Muscle layer of duodenum (tissue), 2 donors: Measurements from ENCODE around the gene SNX25.
"Not testable (repeated sequence)": the region's sequence is repeated elsewhere in the genome, so short reads cannot be mapped to it uniquely, and the experiment has no call there.

ENCODE experiments used
- H3K27ac ChIP-seq: one replicate; pipeline ENCODE4 v1.7.0; 2013; ENCODE audit warnings: mild to moderate bottlenecking, low read length
- H3K27me3 ChIP-seq: one replicate; pipeline ENCODE4 v1.7.0; 2013; ENCODE audit warnings: low read depth, mild to moderate bottlenecking, control low read depth, low read length
- H3K36me3 ChIP-seq, 2 donors: one replicate each; pipeline ENCODE4 v1.7.0; 2013; ENCODE audit warnings: low read length in 2 of 2, control low read depth in 1 of 2, mild to moderate bottlenecking in 1 of 2; ENCODE audit not compliant: insufficient read depth in 2 of 2, control insufficient read depth in 1 of 2
- H3K4me1 ChIP-seq, 2 donors: one replicate each; pipeline ENCODE4 v1.7.0; 2013; ENCODE audit warnings: low read length in 2 of 2, mild to moderate bottlenecking in 2 of 2, control low read depth in 1 of 2, moderate library complexity in 1 of 2; ENCODE audit not compliant: insufficient read depth in 2 of 2, control insufficient read depth in 1 of 2
- H3K4me3 ChIP-seq, 2 donors: one replicate each; pipeline ENCODE4 v1.7.0; 2013; ENCODE audit warnings: low read length in 2 of 2, low read depth in 1 of 2, mild to moderate bottlenecking in 1 of 2
- H3K9me3 ChIP-seq, 2 donors: one replicate each; pipeline ENCODE4 v1.7.0; 2013; ENCODE audit warnings: low read length in 2 of 2, control low read depth in 1 of 2, mild to moderate bottlenecking in 1 of 2; ENCODE audit not compliant: control insufficient read depth in 1 of 2
- donor health status: healthy.

The SNX25 gene

GRCh38 chr4:185192059-185192458 is 17.3 kb upstream of the SNX25 start:
- Histone ChIP-seq H3K27ac (no peak overlapping the region), H3K36me3 (peaks cover 8 to 9% of the 10 kb centered on the region in 2 donors)

DNA sequence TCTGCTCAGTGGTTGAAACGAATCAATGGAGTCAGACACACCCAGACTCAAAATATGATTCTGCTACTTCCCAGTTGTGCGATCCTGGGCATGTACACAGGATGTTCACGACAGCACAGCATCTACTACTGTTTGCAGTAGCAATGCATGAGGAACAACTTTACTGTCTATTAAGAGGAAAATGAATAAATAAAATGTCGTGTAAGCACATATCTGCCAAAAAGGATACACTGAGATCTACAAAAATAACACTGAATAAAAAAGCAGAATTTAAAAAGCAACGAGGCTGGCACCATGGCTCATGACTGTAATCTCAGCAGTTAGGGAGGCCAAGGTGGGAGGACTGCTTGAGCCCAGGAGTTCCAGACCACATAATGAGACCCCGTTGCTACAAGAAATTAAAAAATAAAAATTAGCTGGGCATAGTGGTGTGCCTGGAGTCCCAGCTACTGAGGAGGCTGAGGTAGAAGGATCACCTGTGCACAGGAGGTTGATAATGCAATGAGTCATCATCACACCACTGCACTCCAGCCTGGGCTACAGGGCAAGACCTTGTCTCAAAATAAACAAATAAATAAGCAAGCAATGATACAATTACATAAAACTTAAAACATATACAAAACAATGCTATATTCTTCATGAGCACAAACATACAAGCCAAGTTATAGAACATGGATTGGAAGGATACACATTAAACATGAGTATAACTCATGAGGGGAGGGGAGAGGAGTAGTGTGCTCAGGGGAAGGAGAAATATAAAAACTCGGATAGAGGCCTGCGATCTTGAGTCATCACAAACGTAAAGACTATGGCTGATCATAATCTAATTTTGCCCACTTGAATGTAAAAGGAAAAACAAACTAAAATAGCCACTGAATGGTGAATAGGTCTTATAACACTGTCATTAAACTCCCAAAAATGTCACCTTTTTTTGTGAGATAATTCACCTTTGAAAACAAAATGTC is 14.2 kb upstream of the SNX25 start:
- no peak overlapping the region for H3K4me3 ChIP-seq
- H3K9me3 ChIP-seq: peaks cover 0 to 2% of the 10 kb centered on the region in 2 donors
- no peaks in the 10 kb centered on the region for H3K4me1 ChIP-seq
- H3K36me3 ChIP-seq: peaks cover 5 to 7% of the 10 kb centered on the region in 2 donors
- no peak overlapping the region for H3K27ac ChIP-seq
- H3K27me3 ChIP-seq: no peaks in the 10 kb centered on the region

More at GRCh38 chr4:185192059-185192458, 17.3 kb upstream of the SNX25 start:
- Histone ChIP-seq H3K4me1 (peaks cover 0 to 5% of the 10 kb centered on the region in 2 donors), H3K27me3 (no peaks in the 10 kb centered on the region), H3K4me3 (no peak overlapping the region), H3K9me3 (peaks cover 0 to 2% of the 10 kb centered on the region in 2 donors)

DNA sequence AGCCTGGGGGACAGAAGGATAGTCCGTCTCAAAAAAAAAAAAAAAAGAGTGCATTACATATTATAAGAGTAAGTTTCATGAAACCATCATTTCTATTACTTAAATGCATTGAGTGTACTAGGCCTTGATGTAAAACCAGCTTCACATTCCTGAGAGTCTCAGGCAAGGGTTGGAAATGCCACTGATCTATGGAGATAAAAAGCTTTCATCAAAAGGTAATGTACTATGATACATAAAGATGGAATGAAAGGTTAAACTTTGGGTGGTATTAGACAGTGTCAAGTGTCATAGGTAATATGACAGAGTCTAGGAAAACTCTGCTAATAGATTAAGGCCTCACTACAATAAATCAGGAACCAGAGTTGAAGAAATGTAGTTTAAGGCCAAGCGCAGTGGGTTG is 13.0 kb upstream of the SNX25 start:
- no peaks in the 10 kb centered on the region for H3K27me3 ChIP-seq
- H3K4me1 ChIP-seq: no peaks in the 10 kb centered on the region
- H3K9me3 ChIP-seq: peaks cover 0 to 2% of the 10 kb centered on the region in 2 donors
- H3K27ac ChIP-seq: no peak overlapping the region
- no peak overlapping the region for H3K4me3 ChIP-seq
- no peaks in the 10 kb centered on the region for H3K36me3 ChIP-seq

DNA sequence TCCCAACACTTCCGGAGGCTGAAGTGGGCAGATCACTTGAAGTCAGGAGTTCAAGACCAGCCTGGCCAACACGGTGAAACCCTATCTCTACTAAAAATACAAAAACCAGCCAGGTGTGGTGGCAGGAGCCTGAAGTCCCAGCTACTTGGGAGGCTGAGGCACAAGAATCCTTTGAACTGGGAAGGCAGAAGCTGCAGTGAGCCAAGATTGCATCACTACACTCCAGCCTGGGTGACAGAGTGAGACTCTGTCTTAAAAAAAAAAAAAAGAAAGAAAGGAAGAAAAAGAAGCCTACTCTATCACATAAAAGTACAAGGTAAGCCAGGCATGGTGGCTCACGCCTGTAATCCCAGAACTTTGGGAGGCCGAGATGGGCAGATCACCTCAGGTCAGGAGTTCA is 11.2 kb upstream of the SNX25 start:
- not testable (repeated sequence) for H3K9me3 ChIP-seq, H3K27ac ChIP-seq, H3K27me3 ChIP-seq

GRCh38 chr4:185201977-185202962 is 7.1 kb upstream of the SNX25 start:
- Histone ChIP-seq H3K9me3 (no peaks in the 10 kb centered on the region), H3K27me3 (no peaks in the 10 kb centered on the region), H3K4me3 (peak overlapping the region in 1 of 2 donors; percentile 73), H3K27ac (peak overlapping the region; percentile 80), H3K36me3 (no peaks in the 10 kb centered on the region), H3K4me1 (peaks cover 7 to 14% of the 10 kb centered on the region in 2 donors)

More for the DNA sequence above, 11.2 kb upstream of the SNX25 start:
- H3K36me3 ChIP-seq, H3K4me1 ChIP-seq, H3K4me3 ChIP-seq: not testable (repeated sequence)

DNA sequence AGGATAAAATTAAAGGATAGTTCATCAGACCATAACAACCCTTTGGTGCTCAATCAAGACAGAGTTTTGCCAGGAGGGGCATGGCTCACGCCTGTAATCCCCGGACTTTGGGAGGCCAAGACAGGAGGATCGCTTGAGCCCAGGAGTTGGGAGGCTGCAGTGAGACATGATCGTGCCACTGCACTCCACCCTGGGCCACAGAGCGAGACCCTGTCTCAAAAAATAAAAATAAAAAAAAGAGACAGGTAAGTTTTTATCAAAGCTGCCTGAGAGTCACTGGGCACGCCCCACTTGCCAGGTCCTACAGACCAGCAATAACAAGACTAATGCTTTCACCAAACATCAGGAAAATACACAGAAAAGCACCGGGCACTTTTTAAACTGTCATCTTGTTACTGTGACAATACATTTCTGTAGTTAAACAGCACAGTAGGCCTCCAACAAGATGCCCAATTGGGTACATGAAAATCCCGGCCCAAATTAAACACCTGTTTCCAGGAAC is 6.4 kb upstream of the SNX25 start:
- peak overlapping the region; percentile 73 to 75 for H3K4me3 ChIP-seq

GRCh38 chr4:185203486-185204237 is 5.7 kb upstream of the SNX25 start, which contains the start of gene CFAP97:
CFAP97 (minus strand) TSS chr4:185204000; CDS start chr4:185191196, 12,804 bp downstream.
- Histone ChIP-seq H3K4me3 (peak within 1 kb of the TSS; percentile 75 to 80), H3K9me3 (no peaks in the 10 kb centered on the region)

More for the DNA sequence above, 6.4 kb upstream of the SNX25 start:
- Histone ChIP-seq H3K36me3 (no peaks in the 10 kb centered on the region), H3K27me3 (no peaks in the 10 kb centered on the region), H3K4me1 (peaks cover 7 to 14% of the 10 kb centered on the region in 2 donors), H3K9me3 (no peaks in the 10 kb centered on the region), H3K27ac (peak overlapping the region; percentile 80)

GRCh38 chr4:185204238-185204910 is 5.0 kb upstream of the SNX25 start:
- peak overlapping the region; percentile 83 for H3K27ac ChIP-seq
- peaks cover 7 to 19% of the 10 kb centered on the region in 2 donors for H3K4me1 ChIP-seq
- H3K27me3 ChIP-seq: no peaks in the 10 kb centered on the region
- H3K36me3 ChIP-seq: no peaks in the 10 kb centered on the region
- H3K9me3 ChIP-seq: no peaks in the 10 kb centered on the region
- peak overlapping the region; percentile 75 to 80 for H3K4me3 ChIP-seq

More at GRCh38 chr4:185203486-185204237, 5.7 kb upstream of the SNX25 start, which contains the start of gene CFAP97:
- peak within 1 kb of the TSS; percentile 83 for H3K27ac ChIP-seq
- no peaks in the 10 kb centered on the region for H3K36me3 ChIP-seq
- H3K27me3 ChIP-seq: no peaks in the 10 kb centered on the region
- H3K4me1 ChIP-seq: peaks cover 7 to 15% of the 10 kb centered on the region in 2 donors

DNA sequence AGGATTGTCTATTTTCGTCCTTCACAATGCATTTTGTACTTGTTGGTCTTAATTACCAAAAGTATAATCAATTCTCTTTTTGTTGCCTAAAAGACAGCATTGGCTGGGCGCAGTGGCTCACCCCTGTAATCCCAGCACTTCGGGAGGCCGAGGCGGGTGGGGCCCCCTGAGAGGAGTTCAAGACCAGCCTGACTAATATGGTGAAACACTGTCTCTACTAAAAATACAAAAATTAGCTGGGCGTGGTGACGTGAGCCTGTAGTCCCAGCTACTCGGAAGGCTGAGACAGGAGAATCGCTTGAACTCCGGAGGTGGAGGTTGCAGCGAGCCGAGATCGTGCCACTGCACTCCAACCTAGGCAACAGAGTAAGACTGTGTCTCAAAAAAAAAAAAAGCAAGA is 4.3 kb upstream of the SNX25 start:
- peaks cover 7 to 19% of the 10 kb centered on the region in 2 donors for H3K4me1 ChIP-seq
- H3K9me3 ChIP-seq, H3K27me3 ChIP-seq, H3K36me3 ChIP-seq, H3K27ac ChIP-seq: not testable (repeated sequence)
- peak overlapping the region in 1 of 2 donors; percentile 75 for H3K4me3 ChIP-seq
